ENCODE data around the gene AHSG. TPM values are rescaled to one million over a fixed set of nuclear protein-coding genes. Genes with fewer than 3 reads are reported as not detected.
A peak's percentile ranks its signal among the peaks of the same experiment; 100 is the strongest.

Gene AHSG
- total RNA-seq, 1 experiment from 2014 or later, result not detected

- ATAC-seq (no peak), DNase-seq (no peak)
- H3K27ac ChIP-seq (ENCODE audit: low read length), result no peak overlapping the region
- H3K36me3 ChIP-seq (ENCODE audit: low read depth, low read length), result peaks cover 43% of the 10 kb centered on the region
- H3K9me3 ChIP-seq (ENCODE audit: low read length), result no peaks in the 10 kb centered on the region
- H3K79me2 ChIP-seq (ENCODE audit: low read length), result peaks cover 54% of the 10 kb centered on the region
- BruUV-seq (replicated peaks), result no TSS peak
- no peaks in the 10 kb centered on the region for H3K9me2 ChIP-seq (replicated peaks; ENCODE audit: low read length)
- H3K4me2 ChIP-seq (ENCODE audit: low read length), result peak overlapping the region; percentile 89
- H3K4me1 ChIP-seq (ENCODE audit: insufficient read depth, low read length), result peaks cover 16% of the 10 kb centered on the region
- ChIA-PET CTCF (interaction anchor here (1.9 kb wide), 1 partner anchor 45 kb away, joined by 7 read pairs; no protein-coding TSS in a partner anchor), POLR2A (ENCODE audit: unreplicated experiment) (interaction anchor here (0.6 to 0.8 kb wide), 2 partner anchors 15 to 235 kb away, joined by 3 to 5 read pairs; no protein-coding TSS in a partner anchor)
- TF ChIP-seq CTCF (conservative IDR thresholded peaks at IDR 0.05; ENCODE audit: low read depth, low read length) (no peak), EZH2phosphoT487 (IDR thresholded peaks at IDR 0.05; ENCODE audit: borderline replicate concordance, low read length) (no peak), EZH2 (IDR thresholded peaks at IDR 0.05; ENCODE audit: low read length, unreplicated experiment) (no peak)
- H3K4me3 ChIP-seq (ENCODE audit: low read length), result peak overlapping the region; percentile 92
- H3K9ac ChIP-seq (ENCODE audit: low read length), result peak overlapping the region; percentile 91
- no peaks in the 10 kb centered on the region for H3F3A ChIP-seq (ENCODE audit: low read length, unreplicated experiment)
- intact Hi-C loops (cut with micrococcal nuclease), result no loop called here
- peaks cover 14% of the 10 kb centered on the region; the same call in 1 of the 2 replicates for H4K20me1 ChIP-seq (ENCODE audit: low read length)
- no peak overlapping the region for H2AFZ ChIP-seq (ENCODE audit: low read length)
- no peaks in the 10 kb centered on the region for H3K27me3 ChIP-seq (ENCODE audit: low read length)
Measured at GRCh38 chr3:186571644-186572013, 41.2 kb upstream of the AHSG start.

DNA sequence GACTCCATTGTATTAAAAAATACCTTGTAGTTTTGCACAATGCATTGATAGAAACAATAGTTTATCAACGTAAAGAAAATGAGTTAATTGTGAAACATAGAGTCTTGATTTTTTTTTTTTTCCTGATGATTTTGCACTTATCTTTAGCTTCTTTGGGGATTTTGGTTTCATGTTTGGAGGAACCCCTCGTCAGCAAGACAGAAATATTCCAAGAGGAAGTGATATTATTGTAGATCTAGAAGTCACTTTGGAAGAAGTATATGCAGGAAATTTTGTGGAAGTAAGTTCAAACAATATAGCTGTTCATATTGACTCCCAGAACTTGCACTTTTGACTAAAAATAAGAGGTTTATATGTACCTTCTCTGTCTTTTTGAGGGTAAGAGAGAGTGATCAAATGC is 35.3 kb upstream of the AHSG start:
- ChIA-PET CTCF (interaction anchor here (0.6 kb wide), 1 partner anchor 13 kb away, joined by 12 read pairs; no protein-coding TSS in a partner anchor), POLR2A (ENCODE audit: unreplicated experiment) (interaction anchor here (0.7 kb wide), 1 partner anchor 9 kb away, joined by 12 read pairs; no protein-coding TSS in a partner anchor)
- peaks cover 82% of the 10 kb centered on the region for H3K36me3 ChIP-seq (ENCODE audit: low read depth, low read length)
- no peak overlapping the region for H2AFZ ChIP-seq (ENCODE audit: low read length)
- no peaks in the 10 kb centered on the region for H3K27me3 ChIP-seq (ENCODE audit: low read length)
- H4K20me1 ChIP-seq (ENCODE audit: low read length), result 0 out of 2 replicates have a peak, but pooled peaks cover 6% of the 10 kb centered on the region
- no peak overlapping the region for H3K4me3 ChIP-seq (ENCODE audit: low read length)
- no peak overlapping the region for H3K27ac ChIP-seq (ENCODE audit: low read length)
- TF ChIP-seq EZH2 (IDR thresholded peaks at IDR 0.05; ENCODE audit: low read length, unreplicated experiment), result no peak
- no peak for TF ChIP-seq CTCF (conservative IDR thresholded peaks at IDR 0.05; ENCODE audit: low read depth, low read length)
- TF ChIP-seq EZH2phosphoT487 (IDR thresholded peaks at IDR 0.05; ENCODE audit: borderline replicate concordance, low read length), result no peak
- no peaks in the 10 kb centered on the region for H3F3A ChIP-seq (ENCODE audit: low read length, unreplicated experiment)
- H3K4me2 ChIP-seq (ENCODE audit: low read length), result no peak overlapping the region
- H3K9me2 ChIP-seq (replicated peaks; ENCODE audit: low read length), result no peaks in the 10 kb centered on the region
- BruUV-seq (replicated peaks), result no TSS peak
- ATAC-seq (no peak), DNase-seq (no peak)
- H3K4me1 ChIP-seq (ENCODE audit: insufficient read depth, low read length), result no peaks in the 10 kb centered on the region
- no peak overlapping the region for H3K9ac ChIP-seq (ENCODE audit: low read length)
- peaks cover 14% of the 10 kb centered on the region for H3K79me2 ChIP-seq (ENCODE audit: low read length)
- intact Hi-C loops (cut with micrococcal nuclease), result no loop called here
- H3K9me3 ChIP-seq (ENCODE audit: low read length), result no peaks in the 10 kb centered on the region

- Histone ChIP-seq H3K9me3 (ENCODE audit: low read length) (no peaks in the 10 kb centered on the region), H3K9ac (ENCODE audit: low read length) (no peak overlapping the region), H3K27me3 (ENCODE audit: low read length) (no peaks in the 10 kb centered on the region), H3K9me2 (replicated peaks; ENCODE audit: low read length) (no peaks in the 10 kb centered on the region), H3K79me2 (ENCODE audit: low read length) (no peaks in the 10 kb centered on the region), H2AFZ (ENCODE audit: low read length) (no peak overlapping the region), H3K4me1 (ENCODE audit: insufficient read depth, low read length) (peaks cover 19% of the 10 kb centered on the region), H3F3A (ENCODE audit: low read length, unreplicated experiment) (peaks cover 7% of the 10 kb centered on the region), H4K20me1 (ENCODE audit: low read length) (peaks cover 4% of the 10 kb centered on the region; the same call in 1 of the 2 replicates), H3K27ac (ENCODE audit: low read length) (no peak overlapping the region), H3K4me2 (ENCODE audit: low read length) (no peak overlapping the region), H3K36me3 (ENCODE audit: low read depth, low read length) (peaks cover 76% of the 10 kb centered on the region), H3K4me3 (ENCODE audit: low read length) (no peak overlapping the region)
- TF ChIP-seq CTCF (conservative IDR thresholded peaks at IDR 0.05; ENCODE audit: low read depth, low read length) (no peak), EZH2 (IDR thresholded peaks at IDR 0.05; ENCODE audit: low read length, unreplicated experiment) (no peak), EZH2phosphoT487 (IDR thresholded peaks at IDR 0.05; ENCODE audit: borderline replicate concordance, low read length) (no peak)
- intact Hi-C loops (cut with micrococcal nuclease), result no loop called here
- BruUV-seq (replicated peaks), result no TSS peak
- ChIA-PET POLR2A (ENCODE audit: unreplicated experiment) (interaction anchor here (0.6 to 1.6 kb wide), 2 partner anchors 10 to 757 kb away, joined by 3 to 9 read pairs; partner anchors contain the start of gene DNAJB11), CTCF (interaction anchor here (0.6 kb wide), 1 partner anchor 9 kb away, joined by 8 read pairs; no protein-coding TSS in a partner anchor)
- DNase-seq (no peak), ATAC-seq (no peak)
Measured at GRCh38 chr3:186580785-186581184, 32.1 kb upstream of the AHSG start.
